ENCODE results near the gene SMIM36.

SMIM36 gene

GRCh38 chr17:55510986-55511721 is at the start of gene SMIM36:
TSS of gene SMIM36 (minus strand) at chr17:55511452.
- no peak within 1 kb of the TSS for H3K4me3 ChIP-seq (replicated peaks; ENCODE audit: low read depth, low read length)
- no peak for TF ChIP-seq CTCF (IDR thresholded peaks at IDR 0.05; ENCODE audit: low read length, missing control alignments)
- DNase-seq (ENCODE audit: low read depth): no peak

GRCh38 chr17:55555772-55556171 is 44.5 kb upstream of the SMIM36 start:
- TF ChIP-seq CTCF (IDR thresholded peaks at IDR 0.05; ENCODE audit: low read length, missing control alignments): no peak
- no peak for DNase-seq (ENCODE audit: low read depth)
- no peak overlapping the region for H3K4me3 ChIP-seq (replicated peaks; ENCODE audit: low read depth, low read length)

- TF ChIP-seq CTCF (IDR thresholded peaks at IDR 0.05; ENCODE audit: low read length, missing control alignments): peak; percentile 30
- DNase-seq (ENCODE audit: low read depth): peak; percentile 15
- no peak overlapping the region for H3K4me3 ChIP-seq (replicated peaks; ENCODE audit: low read depth, low read length)
These were observed 37.9 kb upstream of the SMIM36 start for GRCh38 chr17:55549140-55549539.

GRCh38 chr17:55546991-55547664 is 35.9 kb upstream of the SMIM36 start:
- peak; percentile 8 for DNase-seq (ENCODE audit: low read depth)

GRCh38 chr17:55546481-55546880 is 35.2 kb upstream of the SMIM36 start:
- DNase-seq (ENCODE audit: low read depth): no peak
- no peak overlapping the region for H3K4me3 ChIP-seq (replicated peaks; ENCODE audit: low read depth, low read length)
- no peak for TF ChIP-seq CTCF (IDR thresholded peaks at IDR 0.05; ENCODE audit: low read length, missing control alignments)

More at GRCh38 chr17:55546991-55547664, 35.9 kb upstream of the SMIM36 start:
- no peak for TF ChIP-seq CTCF (IDR thresholded peaks at IDR 0.05; ENCODE audit: low read length, missing control alignments)
- H3K4me3 ChIP-seq (replicated peaks; ENCODE audit: low read depth, low read length): no peak overlapping the region

GRCh38 chr17:55545806-55546205 is 34.6 kb upstream of the SMIM36 start:
- no peak for TF ChIP-seq CTCF (IDR thresholded peaks at IDR 0.05; ENCODE audit: low read length, missing control alignments)
- no peak overlapping the region for H3K4me3 ChIP-seq (replicated peaks; ENCODE audit: low read depth, low read length)
- DNase-seq (ENCODE audit: low read depth): no peak
